H1 (cell line): ENCODE measurements around the gene KHSRP. TPM values are rescaled to one million over a fixed set of nuclear protein-coding genes. Genes with fewer than 3 reads are reported as not detected.

Experiments
- CTCF ChIA-PET: fragments of 300-600 bp; sonication (Branson Sonifier 250); formaldehyde crosslinking; loops from one replicate; lab custom pipeline; 2021; ENCODE audit not compliant: partially characterized antibody; lab: Charles Lee
- POLR2A ChIA-PET: fragments of 300-600 bp; sonication (Branson Sonifier 250); formaldehyde crosslinking; loops from one replicate; lab custom pipeline; 2021; ENCODE audit warnings: inconsistent platforms; ENCODE audit not compliant: partially characterized antibody; lab: Charles Lee
- DNase-seq, 2 experiments: peaks; one replicate each; pipeline versions ENCODE4 v3.0.0 to v3.0.0-alpha.2; 2010 to 2022; ENCODE audit warnings: low spot score in 2 of 2, low read depth in 1 of 2, mixed read lengths in 1 of 2
- FAIRE-seq: peaks from 2 replicates; lab custom pipeline; 2011; peaks lifted over from hg19 to GRCh38; lab: Jason Lieb, UNC
- H2AFZ ChIP-seq: 2 replicates; pipeline ENCODE4 v1.8.1; 2012; ENCODE audit warnings: low read length, inconsistent platforms
- H2AK5ac ChIP-seq: 2 replicates; pipeline ENCODE4 v1.6.1; 2013; ENCODE audit warnings: low read depth, low read length
- H2BK120ac ChIP-seq: replicated peaks from 2 replicates; pipeline ENCODE3; 2013; ENCODE audit warnings: low read depth, low read length, inconsistent platforms
- H2BK12ac ChIP-seq: 2 replicates; pipeline ENCODE4 v1.6.1; 2013; ENCODE audit warnings: low read depth, low read length
- H2BK15ac ChIP-seq: 2 replicates; pipeline ENCODE4 v1.6.1; 2013; ENCODE audit warnings: low read length
- H2BK20ac ChIP-seq: 2 replicates; pipeline ENCODE4 v1.6.1; 2013; ENCODE audit warnings: low read length
- H2BK5ac ChIP-seq: 2 replicates; pipeline ENCODE4 v1.6.1; 2013; ENCODE audit warnings: low read depth, low read length
- H3K14ac ChIP-seq: 2 replicates; pipeline ENCODE4 v1.6.1; 2013; ENCODE audit warnings: inconsistent platforms; ENCODE audit not compliant: insufficient read length
- H3K18ac ChIP-seq: 2 replicates; pipeline ENCODE4 v1.6.1; 2013; ENCODE audit warnings: low read length; ENCODE audit errors: extremely low read depth
- H3K23ac ChIP-seq: 2 replicates; pipeline ENCODE4 v1.6.1; 2013; ENCODE audit warnings: inconsistent platforms; ENCODE audit not compliant: insufficient read length
- H3K23me2 ChIP-seq: 2 replicates; pipeline ENCODE4 v1.6.1; 2013; ENCODE audit warnings: low read depth, low read length
- H3K27ac ChIP-seq: 2 replicates; pipeline ENCODE4 v1.6.1; 2011; ENCODE audit warnings: low read depth, low read length, inconsistent platforms
- H3K27me3 ChIP-seq, 4 experiments: replicated peaks in 1 of 4; 1 replicate in 1 of 4; 2 replicates in 3 of 4; pipeline versions ENCODE4 v1.6.1 to v1.8.1; 2011 to 2013; ENCODE audit warnings: low read length in 3 of 4, mild to moderate bottlenecking in 3 of 4, inconsistent platforms in 2 of 4, mixed read lengths in 2 of 4, moderate library complexity in 1 of 4; ENCODE audit not compliant: control insufficient read depth in 3 of 4, insufficient read depth in 3 of 4; ENCODE audit errors: extremely low read depth in 1 of 4
- H3K36me3 ChIP-seq, 4 experiments: 2 replicates each; pipeline versions ENCODE4 v1.6.1 to v1.8.1; 2011 to 2013; ENCODE audit warnings: mild to moderate bottlenecking in 4 of 4, low read length in 3 of 4, moderate library complexity in 2 of 4, control low read depth in 1 of 4, inconsistent platforms in 1 of 4; ENCODE audit not compliant: insufficient read depth in 4 of 4, control insufficient read depth in 2 of 4
- H3K4ac ChIP-seq: replicated peaks from 2 replicates; pipeline ENCODE3; 2013; ENCODE audit warnings: low read length, low read depth, mixed read lengths, inconsistent platforms; ENCODE audit not compliant: insufficient read length
- H3K4me1 ChIP-seq, 4 experiments: replicated peaks in 1 of 4; 1 replicate in 1 of 4; 2 replicates in 3 of 4; pipeline versions ENCODE4 v1.6.1 to v1.8.1; 2011 to 2013; ENCODE audit warnings: low read length in 3 of 4, inconsistent platforms in 2 of 4, mixed read lengths in 1 of 4; ENCODE audit not compliant: insufficient read depth in 4 of 4, control insufficient read depth in 3 of 4
- H3K4me2 ChIP-seq, 2 experiments: 2 replicates each; pipeline versions ENCODE4 v1.6.1 to v1.8.1; 2011 to 2013; ENCODE audit warnings: low read depth in 2 of 2, low read length in 2 of 2, control low read depth in 1 of 2, inconsistent platforms in 1 of 2, mild to moderate bottlenecking in 1 of 2; ENCODE audit not compliant: insufficient read depth in 1 of 2
- H3K4me3 ChIP-seq, 4 experiments: fragments of 200-600, 300-600 bp in 1 of 4; sonication (generic), shearing (Covaris generic), sonication (Bioruptor Twin) in 1 of 4; 2 replicates each; pipeline versions ENCODE4 v1.5.1 to v1.8.1; 2011 to 2016; ENCODE audit warnings: low read length in 4 of 4, low read depth in 3 of 4, control low read depth in 2 of 4, inconsistent platforms in 2 of 4, mild to moderate bottlenecking in 2 of 4, mixed read lengths in 1 of 4, moderate library complexity in 1 of 4; ENCODE audit not compliant: insufficient read depth in 2 of 4; ENCODE audit errors: extremely low read depth in 1 of 4
- H3K56ac ChIP-seq: replicated peaks from 2 replicates; pipeline ENCODE3; 2013; ENCODE audit warnings: low read depth, mild to moderate bottlenecking, mixed read lengths, low read length, inconsistent platforms; ENCODE audit not compliant: insufficient read length
- H3K79me1 ChIP-seq: 2 replicates; pipeline ENCODE4 v1.6.1; 2013; ENCODE audit warnings: low read depth, low read length, control low read depth
- H3K79me2 ChIP-seq, 2 experiments: 2 replicates each; pipeline versions ENCODE4 v1.6.1 to v1.8.1; 2012 to 2013; ENCODE audit warnings: low read length in 2 of 2, mild to moderate bottlenecking in 2 of 2, inconsistent platforms in 1 of 2; ENCODE audit not compliant: insufficient read depth in 2 of 2, control insufficient read depth in 1 of 2
- H3K9ac ChIP-seq, 4 experiments: replicated peaks in 1 of 4; 1 replicate in 1 of 4; 2 replicates in 3 of 4; pipeline versions ENCODE4 v1.6.1 to v1.8.1; 2011 to 2013; ENCODE audit warnings: low read depth in 3 of 4, low read length in 3 of 4, control low read depth in 2 of 4, mild to moderate bottlenecking in 2 of 4, moderate library complexity in 2 of 4, inconsistent platforms in 1 of 4; ENCODE audit errors: extremely low read depth in 1 of 4
- H3K9me3 ChIP-seq, 2 experiments: 2 replicates each; pipeline versions ENCODE4 v1.6.1 to v1.8.1; 2012 to 2013; ENCODE audit warnings: mild to moderate bottlenecking in 2 of 2, moderate library complexity in 2 of 2, control low read depth in 1 of 2, inconsistent platforms in 1 of 2, low read depth in 1 of 2, low read length in 1 of 2, mixed read lengths in 1 of 2; ENCODE audit not compliant: insufficient read depth in 2 of 2
- H4K20me1 ChIP-seq, 2 experiments: replicated peaks in 1 of 2; 2 replicates each; pipeline versions ENCODE3 to v1.8.1; 2011 to 2013; ENCODE audit warnings: inconsistent platforms in 2 of 2, low read length in 2 of 2, mild to moderate bottlenecking in 1 of 2; ENCODE audit not compliant: insufficient read depth in 2 of 2, control insufficient read depth in 1 of 2
- H4K5ac ChIP-seq: 2 replicates; pipeline ENCODE4 v1.6.1; 2013; ENCODE audit warnings: low read length, low read depth, mixed read lengths, inconsistent platforms; ENCODE audit not compliant: insufficient read length
- H4K8ac ChIP-seq: 2 replicates; pipeline ENCODE4 v1.8.0; 2013; ENCODE audit warnings: mild to moderate bottlenecking, moderate library complexity, low read length, inconsistent platforms; ENCODE audit not compliant: insufficient read depth; ENCODE audit errors: extremely low read depth
- H4K91ac ChIP-seq: replicated peaks from 2 replicates; pipeline ENCODE3; 2013; ENCODE audit warnings: low read length, mixed read lengths, inconsistent platforms; ENCODE audit not compliant: insufficient read length
- CBX5 ChIP-seq: fragments of 300-800, 300-1000 bp; sonication (generic); IDR thresholded peaks from 2 replicates; pipeline ENCODE4 v1.7.1; 2016; ENCODE audit warnings: antibody characterized with exemption, low read length, low read depth
- CBX8 ChIP-seq: fragments of 300-800, 300-1000 bp; sonication (generic); IDR thresholded peaks from 2 replicates; pipeline ENCODE4 v1.7.1; 2016; ENCODE audit warnings: low read depth, low read length, borderline replicate concordance
- EGR1 ChIP-seq: IDR thresholded peaks from 2 replicates; pipeline ENCODE4 v1.6.1; 2011; ENCODE audit warnings: low read depth, low read length, borderline replicate concordance
- NANOG ChIP-seq: IDR thresholded peaks from 2 replicates; pipeline ENCODE4 v1.6.1; 2011; ENCODE audit warnings: low read length, low read depth, mild to moderate bottlenecking, inconsistent platforms; ENCODE audit not compliant: insufficient read depth, poor library complexity, severe bottlenecking
- POU5F1 ChIP-seq: IDR thresholded peaks from 2 replicates; pipeline ENCODE4 v1.6.1; 2011; ENCODE audit warnings: low read depth, mild to moderate bottlenecking, low read length, moderate library complexity
- YY1 ChIP-seq: IDR thresholded peaks from 2 replicates; pipeline ENCODE4 v1.6.1; 2011; ENCODE audit warnings: low read depth, mild to moderate bottlenecking, low read length
- WGBS, 2 experiments: shearing (Covaris generic) in 1 of 2; methylation state at CpG; one replicate each; pipeline versions ENCODE4 v1.1.6 to v1.1.7; 2013 to 2015; ENCODE audit warnings: low lambda C conversion rate in 2 of 2, mixed read lengths in 2 of 2, inconsistent platforms in 1 of 2, low coverage in 1 of 2, missing lambda C conversion rate in 1 of 2; ENCODE audit not compliant: insufficient replicate concordance in 2 of 2, insufficient coverage in 1 of 2, insufficient read length in 1 of 2; ENCODE audit errors: extremely low coverage in 1 of 2, missing lambda C conversion rate in 1 of 2; 5-methylcytosine and 5-hydroxymethylcytosine counted together
- polyA plus RNA-seq, 7 experiments: library from polyadenylated mRNA; depleted of rRNA in 3 of 7; stranded (reverse) in 5 of 7; unstranded in 2 of 7; fragments of >200 nt in 5 of 7; fragments of 200-250 nt in 2 of 7; gene quantifications; 1 replicate in 5 of 7; 2 replicates in 1 of 7; 4 replicates in 1 of 7; pipeline versions ENCODE4 v1.2.1 to v1.2.3, GENCODE V29; 2011 to 2013; ENCODE audit warnings: missing spikeins in 2 of 7, mixed read lengths in 2 of 7
- total RNA-seq: library from RNA; stranded (reverse); fragmentation: NEBNext Ultra II Directional; extraction: Animal tissue kit (Norgen Biotek cat#: 25700); gene quantifications from 2 replicates; pipeline ENCODE4 v1.2.1, GENCODE V29; 2021

The KHSRP gene
- total and polyA plus RNA-seq, 2 of the 8 experiments (the other 6 are each of a cell fraction or from before 2014, with no cell fraction given) = 143 to 573 TPM

- Histone ChIP-seq H3K79me1 (no peaks in the 10 kb centered on the region; the same call in 1 of the 2 replicates), H4K20me1 (peaks cover 0 to 14% of the 10 kb centered on the region in 2 experiments), H3K79me2 (peaks cover 0 to 9% of the 10 kb centered on the region in 2 experiments; a peak in 2 of 4 replicates), H3K4me1 (peaks cover 0 to 10% (median 4%) of the 10 kb centered on the region in 4 experiments; a peak in 4 of 7 replicates), H3K4me2 (no peak overlapping the region), H3K9ac (no peak overlapping the region), H3K56ac (no peak overlapping the region), H4K5ac (no peak overlapping the region), H2BK12ac (no peak overlapping the region), H3K9me3 (no peaks in the 10 kb centered on the region), H3K18ac (no peak overlapping the region), H3K23ac (no peak overlapping the region), H3K4ac (no peak overlapping the region), H3K4me3 (no peak overlapping the region), H2AFZ (no peak overlapping the region), H2BK20ac (no peak overlapping the region), H4K8ac (no peak overlapping the region), H2BK5ac (no peak overlapping the region), H3K27me3 (no peaks in the 10 kb centered on the region; a peak in 1 of 7 replicates), H2BK120ac (no peak overlapping the region), H4K91ac (no peak overlapping the region), H2BK15ac (no peak overlapping the region), H2AK5ac (no peak overlapping the region), H3K27ac (no peak overlapping the region), H3K14ac (no peak overlapping the region), H3K36me3 (peaks cover 0 to 8% (median 3%) of the 10 kb centered on the region in 4 experiments; a peak in 2 of 8 replicates), H3K23me2 (peaks cover 8% of the 10 kb centered on the region; the same call in 1 of the 2 replicates)
- TF ChIP-seq NANOG (no peak), POU5F1 (no peak), EGR1 (no peak), YY1 (no peak), CBX5 (no peak), CBX8 (no peak)
- POLR2A ChIA-PET = interaction anchor here (1.1 kb wide), 1 partner anchor 47 kb away, joined by 4 read pairs; no protein-coding TSS in a partner anchor
- 88% methylated on average over 8 of the region's 8 CpGs; no CpG with 5 or more reads in 1 of the 2 experiments for WGBS, 2 experiments
- FAIRE-seq (no peak), DNase-seq (no peak)
- CTCF ChIA-PET = interaction anchor here (1.0 to 1.6 kb wide), 2 partner anchors 30 to 41 kb away, joined by 3 to 7 read pairs; no protein-coding TSS in a partner anchor
These were observed 42.8 kb upstream of the KHSRP start for GRCh38 chr19:6467384-6467783.
